ENCODE results near the gene AADAT. TPM values are rescaled to one million over a fixed set of nuclear protein-coding genes. Genes with fewer than 3 reads are reported as not detected.

Gene AADAT
- total and polyA plus RNA-seq, 8 donors = 11.0 to 71.4 (median 52.7) TPM

GRCh38 chr4:170083541-170083940, 6.2 kb downstream of the AADAT start:
- TF ChIP-seq CTCF (IDR thresholded peaks at IDR 0.05) = no peak
- peaks cover 0 to 12% of the 10 kb centered on the region in 2 donors for H3K36me3 ChIP-seq

GRCh38 chr4:170080496-170080895, 9.3 kb downstream of the AADAT start:
- Histone ChIP-seq H3K9me3 (no peaks in the 10 kb centered on the region), H3K4me3 (no peak overlapping the region), H3K36me3 (peaks cover 0 to 12% of the 10 kb centered on the region in 2 donors), H3K27ac (no peak overlapping the region), H3K27me3 (no peaks in the 10 kb centered on the region), H3K4me1 (no peaks in the 10 kb centered on the region)
- ATAC-seq (no peak), DNase-seq (no peak)
- no peak for TF ChIP-seq CTCF (IDR thresholded peaks at IDR 0.05)
- intact Hi-C loops (cut with DNase I) = no loop called here

More at GRCh38 chr4:170083541-170083940, 6.2 kb downstream of the AADAT start:
- intact Hi-C loops (cut with DNase I) = no loop called here
- Histone ChIP-seq H3K4me1 (no peaks in the 10 kb centered on the region), H3K9me3 (no peaks in the 10 kb centered on the region), H3K27ac (no peak overlapping the region), H3K27me3 (peaks cover 0 to 9% of the 10 kb centered on the region in 2 donors), H3K4me3 (no peak overlapping the region)
- DNase-seq (no peak), ATAC-seq (no peak)

GRCh38 chr4:170079981-170080380, 9.8 kb downstream of the AADAT start:
- TF ChIP-seq CTCF (IDR thresholded peaks at IDR 0.05) = no peak
- Histone ChIP-seq H3K27me3 (no peaks in the 10 kb centered on the region), H3K4me3 (no peak overlapping the region), H3K4me1 (no peaks in the 10 kb centered on the region), H3K9me3 (no peaks in the 10 kb centered on the region), H3K27ac (no peak overlapping the region), H3K36me3 (peaks cover 0 to 12% of the 10 kb centered on the region in 2 donors)
- intact Hi-C loops (cut with DNase I) = no loop called here
- no peak for DNase-seq
- ATAC-seq = no peak

GRCh38 chr4:170071196-170071595, 18.6 kb downstream of the AADAT start:
- Histone ChIP-seq H3K27me3 (no peaks in the 10 kb centered on the region), H3K36me3 (peaks cover 0 to 15% of the 10 kb centered on the region in 2 donors), H3K27ac (no peak overlapping the region), H3K4me1 (no peaks in the 10 kb centered on the region), H3K9me3 (no peaks in the 10 kb centered on the region), H3K4me3 (no peak overlapping the region)
- intact Hi-C loops (cut with DNase I) = no loop called here
- no peak for TF ChIP-seq CTCF (IDR thresholded peaks at IDR 0.05)
- no peak for ATAC-seq
- DNase-seq = no peak

- no peak for TF ChIP-seq CTCF (IDR thresholded peaks at IDR 0.05)
- no peak for DNase-seq
- Histone ChIP-seq H3K27ac (no peak overlapping the region), H3K36me3 (peaks cover 0 to 15% of the 10 kb centered on the region in 2 donors), H3K4me1 (no peaks in the 10 kb centered on the region), H3K9me3 (no peaks in the 10 kb centered on the region), H3K27me3 (no peaks in the 10 kb centered on the region), H3K4me3 (no peak overlapping the region)
- intact Hi-C loops (cut with DNase I) = no loop called here
- ATAC-seq = no peak
These were observed 21.2 kb downstream of the AADAT start for GRCh38 chr4:170068438-170069128.

All from left lung (tissue), 10 donors.